Measurements from ENCODE around the gene CMBL.
"Not testable (repeated sequence)": the region's sequence is repeated elsewhere in the genome, so short reads cannot be mapped to it uniquely, and the experiment has no call there.

CMBL gene

DNA sequence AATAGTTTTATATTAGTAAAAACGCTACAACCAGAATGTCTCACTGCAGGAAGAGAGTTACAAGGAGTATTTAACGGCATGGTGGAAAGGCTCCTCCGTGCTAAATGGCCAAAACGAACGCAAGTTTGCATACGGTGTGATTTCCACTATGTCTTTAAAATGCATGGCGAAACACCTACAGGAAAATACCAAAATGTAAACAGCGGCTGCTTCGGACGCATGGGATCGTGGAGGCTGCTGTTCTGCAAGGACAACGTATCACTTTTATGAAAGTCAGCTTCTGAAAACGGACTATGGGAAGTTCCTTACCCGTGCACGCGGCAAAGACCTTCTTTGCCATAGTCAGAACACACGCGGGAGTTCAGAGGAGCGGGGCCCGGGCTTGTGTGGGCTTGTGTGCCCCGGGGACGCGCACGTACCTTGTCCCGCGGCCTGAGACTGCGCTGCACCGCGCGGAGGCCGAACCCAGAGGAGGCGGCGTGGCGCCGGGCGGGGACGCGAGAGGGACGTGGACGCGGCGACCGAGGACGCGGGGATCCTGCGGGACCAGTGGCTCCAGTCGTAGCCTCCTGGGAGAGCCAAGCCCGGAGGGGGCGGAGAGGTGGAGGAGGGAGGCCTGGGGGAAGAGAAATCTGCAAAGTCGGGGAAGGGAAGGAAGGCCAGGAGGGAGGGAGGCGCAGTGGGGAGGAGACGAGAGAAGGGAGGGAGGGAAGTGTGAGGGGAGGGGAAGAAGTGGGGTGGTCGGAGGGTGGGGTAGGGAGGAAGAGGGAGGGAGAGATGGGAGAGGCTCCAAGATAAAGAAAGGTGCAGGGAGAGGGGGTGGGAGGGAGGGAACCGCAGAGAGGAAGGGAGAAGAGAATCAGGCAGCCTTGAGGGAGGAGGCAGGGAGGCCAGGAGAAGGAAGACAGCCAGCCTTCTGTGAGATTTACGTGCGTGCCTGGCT, at the start of gene CMBL:
Gene CMBL, minus strand, starts transcription at position 697 of the 943 bp plus-strand sequence. CDS start 17,140 bp downstream, outside the sequence.
- no peaks in the 10 kb centered on the region for H3K27me3 ChIP-seq (ENCODE audit: low read depth)
- peak within 1 kb of the TSS; percentile 52 for H3K4me3 ChIP-seq
- DNase-seq (ENCODE audit: low spot score in 2 of 2) = peak; percentile 53 to 83
- H3K9me3 ChIP-seq = no peaks in the 10 kb centered on the region; the same call in 1 of the 2 replicates
- in situ Hi-C loops (cut with MboI; ENCODE audit: low sequenced_read_pairs) = no loop called here
- H3K4me1 ChIP-seq = peaks cover 9% of the 10 kb centered on the region; the same call in 1 of the 2 replicates
- no peaks in the 10 kb centered on the region for H3K36me3 ChIP-seq (replicated peaks)

GRCh38 chr5:10355071-10355889, 47.6 kb upstream of the CMBL start:
- H3K27me3 ChIP-seq (ENCODE audit: low read depth) = no peaks in the 10 kb centered on the region
- H3K36me3 ChIP-seq (replicated peaks) = no peaks in the 10 kb centered on the region
- peaks cover 28% of the 10 kb centered on the region for H3K4me1 ChIP-seq
- H3K4me3 ChIP-seq = peak overlapping the region; percentile 86
- in situ Hi-C loops (cut with MboI; ENCODE audit: low sequenced_read_pairs) = no loop called here
- peak in 1 of 2 experiments; percentile 28 for DNase-seq (ENCODE audit: low spot score in 2 of 2)
- H3K9me3 ChIP-seq = no peaks in the 10 kb centered on the region

GRCh38 chr5:10354048-10354872, 46.6 kb upstream of the CMBL start:
- peak; percentile 57 to 71 for DNase-seq (ENCODE audit: low spot score in 2 of 2)
- Histone ChIP-seq H3K9me3 (no peaks in the 10 kb centered on the region), H3K4me1 (peaks cover 28% of the 10 kb centered on the region), H3K4me3 (peak overlapping the region; percentile 86), H3K27me3 (ENCODE audit: low read depth) (no peaks in the 10 kb centered on the region), H3K36me3 (replicated peaks) (no peaks in the 10 kb centered on the region)
- in situ Hi-C loops (cut with MboI; ENCODE audit: low sequenced_read_pairs) = no loop called here

DNA sequence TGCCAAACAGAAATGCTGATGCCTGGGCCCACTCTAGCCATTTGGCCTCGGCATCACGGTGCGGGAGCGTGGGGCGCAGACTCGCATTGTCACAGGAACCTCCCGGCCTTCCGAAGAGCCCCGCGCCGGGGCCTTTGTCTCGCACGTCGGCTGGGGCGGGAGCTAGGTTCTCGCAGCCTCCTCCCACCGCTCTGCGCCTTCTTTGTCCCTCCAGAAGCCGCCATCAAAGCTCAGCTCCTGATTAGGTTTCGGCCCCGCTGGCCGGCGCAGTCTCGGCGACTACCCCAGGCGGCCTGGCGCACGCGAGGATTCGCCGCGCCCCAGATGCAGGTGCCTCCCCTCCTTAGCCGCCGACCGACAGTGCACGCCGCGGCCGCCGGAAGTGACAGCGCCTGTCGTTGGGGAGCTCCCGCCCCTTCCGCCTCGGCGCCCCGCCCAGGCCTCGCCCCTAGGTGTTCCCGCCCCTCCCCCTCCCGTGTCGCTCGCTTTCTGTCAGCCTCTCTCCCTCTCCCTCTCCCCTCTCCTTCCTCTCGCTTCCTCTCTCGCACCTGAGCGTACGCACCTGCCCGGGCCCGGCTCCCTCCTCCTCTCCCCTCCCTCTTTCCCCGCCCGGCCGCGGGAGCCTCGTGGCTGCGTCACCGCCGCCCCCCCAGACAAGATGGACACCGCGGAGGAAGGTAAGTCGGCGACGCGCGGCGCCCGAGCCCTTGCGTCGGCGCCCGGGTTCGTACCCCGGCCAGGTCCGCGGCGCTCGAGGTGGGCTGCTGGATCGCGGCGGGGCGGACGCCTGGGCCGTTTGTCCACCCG, 45.7 kb upstream of the CMBL start, which contains the start of gene MARCHF6:
Gene MARCHF6, plus strand, starts transcription at position 455 of the 807 bp plus-strand sequence. Its CDS starts 204 bp downstream, at position 659.
- Histone ChIP-seq H3K4me1 (peaks cover 28% of the 10 kb centered on the region), H3K36me3 (replicated peaks) (no peaks in the 10 kb centered on the region), H3K4me3 (peak within 1 kb of the TSS; percentile 86), H3K9me3 (no peaks in the 10 kb centered on the region), H3K27me3 (ENCODE audit: low read depth) (no peaks in the 10 kb centered on the region)
- in situ Hi-C loops (cut with MboI; ENCODE audit: low sequenced_read_pairs) = no loop called here
- DNase-seq (ENCODE audit: low spot score in 2 of 2) = peak; percentile 88 to 97

DNA sequence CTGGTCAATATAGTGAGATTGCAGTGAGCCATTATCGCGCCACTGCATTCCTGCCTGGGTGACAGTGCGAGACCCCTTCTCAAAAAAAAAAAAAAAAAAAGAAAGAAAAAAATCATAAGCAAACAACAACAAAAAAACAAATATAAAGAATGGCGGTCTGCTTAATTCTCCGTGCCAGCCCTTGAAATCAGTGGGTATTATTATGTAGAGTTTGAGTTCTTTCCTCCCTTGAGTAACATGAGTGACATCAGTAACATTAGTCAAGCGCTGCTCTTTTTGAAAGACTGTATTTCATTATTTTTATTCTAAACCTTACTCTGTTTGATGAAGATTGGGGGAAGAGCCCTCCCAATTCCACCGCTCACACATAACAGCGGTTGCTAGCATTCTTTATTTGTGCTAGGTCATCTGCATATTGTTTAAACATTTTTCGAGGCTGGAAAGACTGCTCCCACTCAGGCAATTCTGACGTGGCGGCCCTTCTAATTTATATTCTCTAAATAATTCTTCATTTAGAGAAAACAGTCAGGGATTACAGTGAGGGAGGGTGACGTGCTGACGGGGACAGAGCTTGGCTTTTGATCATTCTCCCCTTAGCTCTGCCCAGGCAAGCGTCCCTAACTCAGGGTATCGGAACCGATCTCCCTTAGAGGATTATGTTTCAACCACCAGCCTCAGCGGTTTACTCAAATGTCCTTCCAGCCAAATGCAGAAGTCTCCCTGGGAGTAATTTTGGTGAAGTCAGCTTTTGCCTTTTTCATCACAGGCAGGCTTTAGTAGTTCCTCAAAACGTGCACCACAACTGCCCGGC, 44.9 kb upstream of the CMBL start:
- no peaks in the 10 kb centered on the region for H3K9me3 ChIP-seq
- H3K4me3 ChIP-seq = peak overlapping the region; percentile 86
- H3K27me3 ChIP-seq (ENCODE audit: low read depth) = no peaks in the 10 kb centered on the region
- no peaks in the 10 kb centered on the region for H3K36me3 ChIP-seq (replicated peaks)
- peaks cover 22% of the 10 kb centered on the region for H3K4me1 ChIP-seq
- in situ Hi-C loops (cut with MboI; ENCODE audit: low sequenced_read_pairs) = no loop called here
- peak; percentile 46 to 51 for DNase-seq (ENCODE audit: low spot score in 2 of 2)

- peaks cover 15% of the 10 kb centered on the region for H3K4me1 ChIP-seq
- H3K9me3 ChIP-seq = no peaks in the 10 kb centered on the region
- H3K4me3 ChIP-seq = no peak overlapping the region
- DNase-seq (ENCODE audit: low spot score in 2 of 2) = no peak
- no peaks in the 10 kb centered on the region for H3K36me3 ChIP-seq (replicated peaks)
- in situ Hi-C loops (cut with MboI; ENCODE audit: low sequenced_read_pairs) = no loop called here
- H3K27me3 ChIP-seq (ENCODE audit: low read depth) = no peaks in the 10 kb centered on the region
Measured at GRCh38 chr5:10351919-10352318, 44.2 kb upstream of the CMBL start.

DNA sequence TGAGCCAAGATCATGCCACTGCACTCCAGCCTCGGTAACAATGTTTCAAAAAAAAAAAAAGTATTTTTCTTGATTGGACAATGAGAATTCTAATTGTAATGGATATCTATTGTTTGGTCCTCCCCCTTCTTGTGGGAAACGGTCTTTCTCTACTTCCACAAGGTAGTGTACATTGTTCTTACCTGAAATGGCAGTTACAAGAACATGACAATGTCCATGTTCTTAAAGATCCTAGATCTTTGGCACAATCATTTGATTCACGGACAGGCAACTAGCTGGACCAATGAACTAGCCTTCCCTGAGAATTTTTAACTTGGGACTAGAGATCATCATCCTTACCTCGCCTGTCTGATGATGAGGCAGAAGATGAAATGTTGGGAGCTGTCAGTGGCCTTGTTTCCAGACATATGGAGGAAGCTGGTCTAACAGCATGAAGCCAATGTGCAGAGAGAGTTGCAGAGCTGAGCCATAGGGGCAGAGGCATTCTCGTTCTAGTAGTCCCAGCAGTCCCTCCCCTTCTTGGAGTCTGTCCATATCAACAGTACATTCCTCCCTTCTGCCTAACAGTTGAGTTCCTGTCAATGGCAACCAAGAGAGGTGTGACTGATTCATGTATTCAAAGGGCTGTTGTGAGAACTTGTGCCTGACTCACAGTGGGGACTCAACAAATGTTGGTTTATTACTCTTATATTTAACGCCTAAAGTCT, 43.6 kb upstream of the CMBL start:
- DNase-seq (ENCODE audit: low spot score in 2 of 2) = no peak
- in situ Hi-C loops (cut with MboI; ENCODE audit: low sequenced_read_pairs) = no loop called here
- peaks cover 9% of the 10 kb centered on the region for H3K4me1 ChIP-seq

DNA sequence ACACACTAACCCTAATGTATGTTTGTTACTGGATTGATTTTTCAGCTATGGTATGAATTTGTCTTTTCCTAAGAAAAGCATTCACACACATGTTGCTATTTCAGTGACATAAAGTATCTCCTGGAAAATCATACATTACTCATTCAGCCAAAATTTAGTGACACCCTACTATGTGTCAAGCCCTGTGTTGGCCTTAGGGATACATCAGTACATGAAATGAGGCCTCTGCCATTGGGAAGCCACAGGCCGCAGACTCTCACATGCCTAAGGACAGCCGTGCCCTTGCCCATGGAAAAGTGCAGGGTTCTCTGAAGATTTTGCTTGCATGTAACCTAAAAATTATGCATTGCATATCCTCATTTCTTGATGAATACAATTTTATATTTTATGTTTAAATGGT, 40.6 kb upstream of the CMBL start:
- no peaks in the 10 kb centered on the region for H3K36me3 ChIP-seq (replicated peaks)
- in situ Hi-C loops (cut with MboI; ENCODE audit: low sequenced_read_pairs) = no loop called here
- H3K9me3 ChIP-seq = no peaks in the 10 kb centered on the region
- no peak overlapping the region for H3K4me3 ChIP-seq
- H3K27me3 ChIP-seq (ENCODE audit: low read depth) = no peaks in the 10 kb centered on the region
- H3K4me1 ChIP-seq = peaks cover 4% of the 10 kb centered on the region
- DNase-seq (ENCODE audit: low spot score in 2 of 2) = no peak

More for the DNA sequence above, 43.6 kb upstream of the CMBL start:
- no peaks in the 10 kb centered on the region for H3K27me3 ChIP-seq (ENCODE audit: low read depth)
- H3K9me3 ChIP-seq = no peaks in the 10 kb centered on the region
- no peaks in the 10 kb centered on the region for H3K36me3 ChIP-seq (replicated peaks)
- no peak overlapping the region for H3K4me3 ChIP-seq

GRCh38 chr5:10344461-10345106, 36.9 kb upstream of the CMBL start:
- H3K9me3 ChIP-seq; DNase-seq (ENCODE audit: low spot score in 2 of 2); H3K4me1 ChIP-seq; H3K27me3 ChIP-seq (ENCODE audit: low read depth); H3K4me3 ChIP-seq; in situ Hi-C loops (cut with MboI; ENCODE audit: low sequenced_read_pairs); H3K36me3 ChIP-seq (replicated peaks): not testable (repeated sequence)

- Histone ChIP-seq H3K27me3 (ENCODE audit: low read depth) (no peaks in the 10 kb centered on the region), H3K4me1 (peaks cover 10% of the 10 kb centered on the region), H3K9me3 (no peaks in the 10 kb centered on the region), H3K4me3 (no peak overlapping the region), H3K36me3 (replicated peaks) (no peaks in the 10 kb centered on the region)
- DNase-seq (ENCODE audit: low spot score in 2 of 2) = no peak
- in situ Hi-C loops (cut with MboI; ENCODE audit: low sequenced_read_pairs) = no loop called here
Measured at GRCh38 chr5:10343486-10343885, 35.8 kb upstream of the CMBL start.

- DNase-seq (ENCODE audit: low spot score in 2 of 2) = no peak
- in situ Hi-C loops (cut with MboI; ENCODE audit: low sequenced_read_pairs) = no loop called here
Measured at GRCh38 chr5:10339958-10340357, 32.3 kb upstream of the CMBL start.

More at GRCh38 chr5:10339958-10340357, 32.3 kb upstream of the CMBL start:
- H3K4me1 ChIP-seq = peaks cover 10% of the 10 kb centered on the region
- H3K36me3 ChIP-seq (replicated peaks) = no peaks in the 10 kb centered on the region
- no peaks in the 10 kb centered on the region for H3K27me3 ChIP-seq (ENCODE audit: low read depth)
- H3K9me3 ChIP-seq = no peaks in the 10 kb centered on the region
- H3K4me3 ChIP-seq = no peak overlapping the region

Data from HAP-1 (cell line).